ENCODE data around the gene NADSYN1. TPM values are rescaled to one million over a fixed set of nuclear protein-coding genes. Genes with fewer than 3 reads are reported as not detected.
"Not testable (repeated sequence)": the region's sequence is repeated elsewhere in the genome, so short reads cannot be mapped to it uniquely, and the experiment has no call there.

NADSYN1 gene
- polyA plus RNA-seq, 4 donors: 85.7 to 210 (median 97.9) TPM

GRCh38 chr11:71530602-71531001 is 77.6 kb downstream of the NADSYN1 start:
- H3K27ac ChIP-seq (ENCODE audit: low read depth in 1 of 3, low read length in 2 of 3): no peak overlapping the region
- FAIRE-seq (no peak), DNase-seq (no peak)
- no peak overlapping the region for H3K4me3 ChIP-seq (ENCODE audit: low read depth in 1 of 3, low read length in 3 of 3)
- 86 to 92% (median 86%) methylated on average over 11 of the region's 11 CpGs for WGBS, 3 donors
- no peaks in the 10 kb centered on the region for H3K9me3 ChIP-seq (ENCODE audit: control insufficient read depth in 2 of 2, insufficient read depth in 1 of 2, low read depth in 1 of 2, low read length in 1 of 2)
- no peaks in the 10 kb centered on the region for H3K36me3 ChIP-seq (ENCODE audit: control insufficient read depth in 3 of 3, insufficient read depth in 2 of 3, low read depth in 1 of 3, low read length in 3 of 3)
- H3K4me1 ChIP-seq (ENCODE audit: control insufficient read depth in 3 of 3, insufficient read depth in 2 of 3, low read depth in 1 of 3, low read length in 2 of 3): peaks cover 0 to 13% (median 0%) of the 10 kb centered on the region in 3 donors
- H3K27me3 ChIP-seq (ENCODE audit: control insufficient read depth in 3 of 3, insufficient read depth in 3 of 3, low read length in 3 of 3): no peaks in the 10 kb centered on the region

DNA sequence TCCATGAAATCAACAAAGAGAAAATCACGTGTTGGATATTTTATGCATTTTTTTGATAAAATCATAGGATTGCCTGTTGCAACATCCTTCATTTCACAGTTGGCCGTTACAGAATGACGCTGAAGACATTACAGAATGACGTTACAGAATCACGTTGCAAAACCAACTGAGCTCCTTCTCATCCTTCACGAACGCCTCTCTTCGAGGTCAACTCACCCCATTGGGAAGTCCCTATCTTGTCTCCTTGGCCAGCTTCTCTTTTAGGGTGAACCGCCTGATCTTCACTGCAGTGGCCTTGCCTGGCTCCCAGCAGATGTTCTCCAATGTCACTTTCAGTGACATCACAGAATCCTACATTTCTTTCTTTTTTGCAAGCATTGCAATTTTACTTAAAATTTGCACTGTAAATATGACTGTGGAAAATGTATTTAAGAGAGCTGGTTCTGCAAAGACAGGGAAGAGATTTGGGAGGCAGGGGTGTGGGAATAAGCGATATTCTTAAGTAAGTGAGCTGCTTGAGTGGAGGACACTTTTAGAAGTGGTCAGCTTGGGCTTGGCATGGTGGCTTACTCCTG is 79.1 kb downstream of the NADSYN1 start:
- Histone ChIP-seq H3K4me3 (ENCODE audit: low read depth in 1 of 3, low read length in 3 of 3) (no peak overlapping the region), H3K9me3 (ENCODE audit: control insufficient read depth in 2 of 2, insufficient read depth in 1 of 2, low read depth in 1 of 2, low read length in 1 of 2) (no peaks in the 10 kb centered on the region), H3K4me1 (ENCODE audit: control insufficient read depth in 3 of 3, insufficient read depth in 2 of 3, low read depth in 1 of 3, low read length in 2 of 3) (peaks cover 0 to 16% (median 0%) of the 10 kb centered on the region in 3 donors), H3K27ac (ENCODE audit: low read depth in 1 of 3, low read length in 2 of 3) (no peak overlapping the region), H3K27me3 (ENCODE audit: control insufficient read depth in 3 of 3, insufficient read depth in 3 of 3, low read length in 3 of 3) (no peaks in the 10 kb centered on the region), H3K36me3 (ENCODE audit: control insufficient read depth in 3 of 3, insufficient read depth in 2 of 3, low read depth in 1 of 3, low read length in 3 of 3) (no peaks in the 10 kb centered on the region)
- DNase-seq: no peak
- 78 to 86% (median 79%) methylated on average over 10 of the region's 10 CpGs for WGBS, 3 donors
- no peak for FAIRE-seq

GRCh38 chr11:71534711-71535608 is 82.0 kb downstream of the NADSYN1 start:
- peak in 1 of 2 donors; percentile 41 for DNase-seq
- Histone ChIP-seq H3K27ac (ENCODE audit: low read depth in 1 of 3, low read length in 2 of 3) (peak overlapping the region in 1 of 3 donors; percentile 84), H3K4me1 (ENCODE audit: control insufficient read depth in 3 of 3, insufficient read depth in 2 of 3, low read depth in 1 of 3, low read length in 2 of 3) (peaks cover 0 to 16% (median 0%) of the 10 kb centered on the region in 3 donors)
- not testable (repeated sequence) for H3K9me3 ChIP-seq (ENCODE audit: control insufficient read depth in 2 of 2, insufficient read depth in 1 of 2, low read depth in 1 of 2, low read length in 1 of 2); H3K36me3 ChIP-seq (ENCODE audit: control insufficient read depth in 3 of 3, insufficient read depth in 2 of 3, low read depth in 1 of 3, low read length in 3 of 3); FAIRE-seq; H3K27me3 ChIP-seq (ENCODE audit: control insufficient read depth in 3 of 3, insufficient read depth in 3 of 3, low read length in 3 of 3); H3K4me3 ChIP-seq (ENCODE audit: low read depth in 1 of 3, low read length in 3 of 3)
- 47 to 63% (median 48%) methylated on average over 17 of the region's 17 CpGs for WGBS, 3 donors

DNA sequence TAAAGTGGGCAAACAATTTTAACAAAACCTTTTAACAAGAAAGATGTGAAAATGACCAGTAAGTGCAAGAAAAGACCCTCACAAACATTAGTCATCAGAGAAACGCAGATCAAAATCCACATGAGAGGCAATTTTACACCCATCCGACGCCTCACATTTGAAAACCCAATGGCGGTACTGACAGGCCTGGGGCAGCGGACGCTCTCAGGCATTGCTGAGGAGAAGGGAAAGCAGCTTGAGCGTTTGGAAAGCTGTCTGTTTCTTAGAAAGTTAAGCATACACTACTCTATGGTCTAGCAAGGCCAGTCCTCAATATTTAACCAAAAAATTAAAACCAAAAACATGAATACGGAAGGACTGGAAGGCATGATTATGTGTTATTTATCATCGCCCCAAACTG is 82.8 kb downstream of the NADSYN1 start:
- H3K36me3 ChIP-seq (ENCODE audit: control insufficient read depth in 3 of 3, insufficient read depth in 2 of 3, low read depth in 1 of 3, low read length in 3 of 3): no peaks in the 10 kb centered on the region
- DNase-seq (no peak), FAIRE-seq (no peak)
- H3K9me3 ChIP-seq (ENCODE audit: control insufficient read depth in 2 of 2, insufficient read depth in 1 of 2, low read depth in 1 of 2, low read length in 1 of 2): peaks cover 0 to 5% of the 10 kb centered on the region in 2 donors
- no peaks in the 10 kb centered on the region for H3K27me3 ChIP-seq (ENCODE audit: control insufficient read depth in 3 of 3, insufficient read depth in 3 of 3, low read length in 3 of 3)
- 93 to 96% (median 95%) methylated on average over 9 of the region's 9 CpGs for whole genome bisulfite sequencing, 3 donors
- H3K27ac ChIP-seq (ENCODE audit: low read depth in 1 of 3, low read length in 2 of 3): no peak overlapping the region
- H3K4me3 ChIP-seq (ENCODE audit: low read depth in 1 of 3, low read length in 3 of 3): no peak overlapping the region
- peaks cover 0 to 16% (median 0%) of the 10 kb centered on the region in 3 donors for H3K4me1 ChIP-seq (ENCODE audit: control insufficient read depth in 3 of 3, insufficient read depth in 2 of 3, low read depth in 1 of 3, low read length in 2 of 3)

GRCh38 chr11:71537537-71537936 is 84.5 kb downstream of the NADSYN1 start:
- no peak for DNase-seq
- Histone ChIP-seq H3K36me3 (ENCODE audit: control insufficient read depth in 3 of 3, insufficient read depth in 2 of 3, low read depth in 1 of 3, low read length in 3 of 3) (no peaks in the 10 kb centered on the region), H3K4me3 (ENCODE audit: low read depth in 1 of 3, low read length in 3 of 3) (no peak overlapping the region), H3K9me3 (ENCODE audit: control insufficient read depth in 2 of 2, insufficient read depth in 1 of 2, low read depth in 1 of 2, low read length in 1 of 2) (peaks cover 0 to 7% of the 10 kb centered on the region in 2 donors), H3K27ac (ENCODE audit: low read depth in 1 of 3, low read length in 2 of 3) (no peak overlapping the region), H3K4me1 (ENCODE audit: control insufficient read depth in 3 of 3, insufficient read depth in 2 of 3, low read depth in 1 of 3, low read length in 2 of 3) (peaks cover 0 to 16% (median 0%) of the 10 kb centered on the region in 3 donors), H3K27me3 (ENCODE audit: control insufficient read depth in 3 of 3, insufficient read depth in 3 of 3, low read length in 3 of 3) (no peaks in the 10 kb centered on the region)
- FAIRE-seq: no peak
- 70 to 82% (median 76%) methylated on average over 9 of the region's 9 CpGs for WGBS, 3 donors

DNA sequence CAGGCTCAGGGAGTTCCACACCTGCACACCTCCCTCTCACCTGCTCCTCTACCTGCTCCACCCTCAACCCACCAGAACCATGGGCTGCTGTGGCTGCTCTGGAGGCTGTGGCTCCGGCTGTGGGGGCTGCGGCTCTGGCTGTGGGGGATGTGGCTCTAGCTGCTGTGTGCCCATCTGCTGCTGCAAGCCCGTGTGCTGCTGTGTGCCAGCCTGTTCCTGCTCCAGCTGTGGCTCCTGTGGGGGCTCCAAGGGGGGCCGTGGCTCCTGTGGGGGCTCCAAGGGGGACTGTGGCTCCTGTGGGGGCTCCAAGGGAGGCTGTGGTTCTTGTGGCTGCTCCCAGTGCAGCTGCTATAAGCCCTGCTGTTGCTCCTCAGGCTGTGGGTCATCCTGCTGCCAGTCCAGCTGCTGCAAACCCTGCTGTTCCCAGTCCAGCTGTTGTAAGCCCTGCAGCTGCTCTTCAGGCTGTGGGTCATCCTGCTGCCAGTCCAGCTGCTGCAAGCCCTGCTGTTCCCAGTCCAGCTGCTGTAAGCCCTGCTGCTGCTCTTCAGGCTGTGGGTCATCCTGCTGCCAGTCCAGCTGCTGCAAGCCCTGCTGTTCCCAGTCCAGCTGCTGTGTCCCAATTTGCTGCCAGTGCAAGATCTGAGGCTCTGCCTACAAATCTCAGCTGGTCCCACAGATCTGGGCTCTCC is 85.1 kb downstream of the NADSYN1 start, which contains the start of gene KRTAP5-8:
Gene KRTAP5-8 (plus strand): TSS at position 49 of the 689 bp plus-strand sequence. CDS start 31 bp downstream, at position 80.
- not testable (repeated sequence) for H3K27ac ChIP-seq (ENCODE audit: low read depth in 1 of 3, low read length in 2 of 3); H3K36me3 ChIP-seq (ENCODE audit: control insufficient read depth in 3 of 3, insufficient read depth in 2 of 3, low read depth in 1 of 3, low read length in 3 of 3); H3K9me3 ChIP-seq (ENCODE audit: control insufficient read depth in 2 of 2, insufficient read depth in 1 of 2, low read depth in 1 of 2, low read length in 1 of 2); H3K4me3 ChIP-seq (ENCODE audit: low read depth in 1 of 3, low read length in 3 of 3); FAIRE-seq; H3K27me3 ChIP-seq (ENCODE audit: control insufficient read depth in 3 of 3, insufficient read depth in 3 of 3, low read length in 3 of 3); DNase-seq
- peaks cover 0 to 16% (median 0%) of the 10 kb centered on the region in 3 donors for H3K4me1 ChIP-seq (ENCODE audit: control insufficient read depth in 3 of 3, insufficient read depth in 2 of 3, low read depth in 1 of 3, low read length in 2 of 3)
- WGBS, 3 donors: 64 to 81% (median 68%) methylated on average over 3 to 4 of the region's 4 CpGs

- no peak for FAIRE-seq
- Histone ChIP-seq H3K4me3 (ENCODE audit: low read depth in 1 of 3, low read length in 3 of 3) (no peak overlapping the region), H3K4me1 (ENCODE audit: control insufficient read depth in 3 of 3, insufficient read depth in 2 of 3, low read depth in 1 of 3, low read length in 2 of 3) (peaks cover 0 to 16% (median 0%) of the 10 kb centered on the region in 3 donors), H3K27me3 (ENCODE audit: control insufficient read depth in 3 of 3, insufficient read depth in 3 of 3, low read length in 3 of 3) (peaks cover 0 to 2% (median 0%) of the 10 kb centered on the region in 3 donors), H3K27ac (ENCODE audit: low read depth in 1 of 3, low read length in 2 of 3) (no peak overlapping the region), H3K36me3 (ENCODE audit: control insufficient read depth in 3 of 3, insufficient read depth in 2 of 3, low read depth in 1 of 3, low read length in 3 of 3) (no peaks in the 10 kb centered on the region), H3K9me3 (ENCODE audit: control insufficient read depth in 2 of 2, insufficient read depth in 1 of 2, low read depth in 1 of 2, low read length in 1 of 2) (peaks cover 0 to 7% of the 10 kb centered on the region in 2 donors)
- no peak for DNase-seq
- WGBS, 3 donors: 86 to 95% (median 93%) methylated on average over 4 of the region's 4 CpGs
Observed at GRCh38 chr11:71538666-71538990, 85.6 kb downstream of the NADSYN1 start.

- H3K9me3 ChIP-seq (ENCODE audit: control insufficient read depth in 2 of 2, insufficient read depth in 1 of 2, low read depth in 1 of 2, low read length in 1 of 2): peaks cover 0 to 7% of the 10 kb centered on the region in 2 donors
- H3K4me1 ChIP-seq (ENCODE audit: control insufficient read depth in 3 of 3, insufficient read depth in 2 of 3, low read depth in 1 of 3, low read length in 2 of 3): peaks cover 2 to 19% (median 3%) of the 10 kb centered on the region in 3 donors
- H3K4me3 ChIP-seq (ENCODE audit: low read depth in 1 of 3, low read length in 3 of 3): no peak overlapping the region
- no peak for DNase-seq
- no peak overlapping the region for H3K27ac ChIP-seq (ENCODE audit: low read depth in 1 of 3, low read length in 2 of 3)
- H3K36me3 ChIP-seq (ENCODE audit: control insufficient read depth in 3 of 3, insufficient read depth in 2 of 3, low read depth in 1 of 3, low read length in 3 of 3): no peaks in the 10 kb centered on the region
- no peak for FAIRE-seq
- H3K27me3 ChIP-seq (ENCODE audit: control insufficient read depth in 3 of 3, insufficient read depth in 3 of 3, low read length in 3 of 3): peaks cover 0 to 2% (median 0%) of the 10 kb centered on the region in 3 donors
- WGBS, 3 donors: 87 to 89% (median 88%) methylated on average over 11 of the region's 11 CpGs
Observed at GRCh38 chr11:71539017-71539416, 86.0 kb downstream of the NADSYN1 start.
